Fibroblast of lung (primary cell): Measurements from ENCODE around the gene RBM39. TPM values are rescaled to one million over a fixed set of nuclear protein-coding genes. Genes with fewer than 3 reads are reported as not detected.

Experiments
- DNase-seq, 2 donors: peaks; one replicate each; pipeline versions ENCODE4 v3.0.0 to v3.0.0-alpha.2; 2010; ENCODE audit warnings: low read depth in 2 of 2
- H2AFZ ChIP-seq: 2 replicates; pipeline ENCODE4 v1.5.1; 2012; ENCODE audit warnings: low read length, control low read depth, inconsistent platforms
- H3K27ac ChIP-seq: 2 replicates; pipeline ENCODE4 v1.5.1; 2011; ENCODE audit warnings: low read length, control low read depth; ENCODE audit not compliant: insufficient read depth
- H3K27me3 ChIP-seq: 2 replicates; pipeline ENCODE4 v1.5.1; 2011; ENCODE audit warnings: mild to moderate bottlenecking, low read length; ENCODE audit not compliant: control insufficient read depth, insufficient read depth
- H3K36me3 ChIP-seq: 2 replicates; pipeline ENCODE4 v1.5.1; 2011; ENCODE audit warnings: low read length; ENCODE audit not compliant: control insufficient read depth, insufficient read depth
- H3K4me1 ChIP-seq: 2 replicates; pipeline ENCODE4 v1.5.1; 2011; ENCODE audit warnings: low read length; ENCODE audit not compliant: control insufficient read depth, insufficient read depth; ENCODE audit errors: extremely low read depth
- H3K4me2 ChIP-seq: 2 replicates; pipeline ENCODE4 v1.5.1; 2011; ENCODE audit warnings: low read length, control low read depth; ENCODE audit not compliant: insufficient read depth; ENCODE audit errors: extremely low read depth
- H3K4me3 ChIP-seq, 4 experiments: fragments of 200-600 bp in 1 of 4; sonication (generic) in 1 of 4; replicated peaks in 1 of 4; 2 replicates each; pipeline ENCODE4 v1.5.1; 2011 to 2016; ENCODE audit warnings: low read length in 4 of 4, low read depth in 3 of 4, mild to moderate bottlenecking in 3 of 4, control low read depth in 2 of 4, inconsistent platforms in 1 of 4, mixed read lengths in 1 of 4; ENCODE audit not compliant: insufficient read depth in 1 of 4; ENCODE audit errors: control extremely low read depth in 1 of 4
- H3K79me2 ChIP-seq: 2 replicates; pipeline ENCODE4 v1.5.1; 2012; ENCODE audit warnings: mild to moderate bottlenecking, low read length, inconsistent platforms; ENCODE audit not compliant: control insufficient read depth, insufficient read depth
- H3K9ac ChIP-seq: 2 replicates; pipeline ENCODE4 v1.5.1; 2011; ENCODE audit warnings: mild to moderate bottlenecking, low read length, control low read depth; ENCODE audit not compliant: insufficient read depth
- H3K9me3 ChIP-seq: 2 replicates; pipeline ENCODE4 v1.5.1; 2012; ENCODE audit warnings: low read depth, low read length; ENCODE audit not compliant: control insufficient read depth, insufficient read depth
- H4K20me1 ChIP-seq: 2 replicates; pipeline ENCODE4 v1.5.1; 2011; ENCODE audit warnings: low read length; ENCODE audit not compliant: control insufficient read depth, insufficient read depth; ENCODE audit errors: extremely low read depth
- CTCF ChIP-seq, 2 donors: IDR thresholded peaks in 1 of 2; conservative IDR thresholded peaks in 1 of 2; 1 replicate in 1 of 2; 2 replicates in 1 of 2; pipeline ENCODE4 v1.5.1; 2011 to 2012; ENCODE audit warnings: low read length in 2 of 2, control low read depth in 1 of 2, inconsistent platforms in 1 of 2, low read depth in 1 of 2, mild to moderate bottlenecking in 1 of 2
- EZH2 ChIP-seq: IDR thresholded peaks from 2 replicates; pipeline ENCODE4 v1.5.1; 2012; ENCODE audit warnings: low read length, control low read depth, mild to moderate bottlenecking; ENCODE audit errors: missing control alignments
- polyA plus RNA-seq, 2 donors: library from polyadenylated mRNA; depleted of rRNA in 1 of 2; stranded (reverse) in 1 of 2; unstranded in 1 of 2; fragments of >200 nt; gene quantifications; 2 replicates each; pipeline ENCODE4 v1.2.1, GENCODE V29; 2011 to 2012; ENCODE audit warnings: missing spikeins in 1 of 2
- total RNA-seq: library from RNA; depleted of rRNA; stranded (reverse); fragments of >200 nt; gene quantifications from 2 replicates; pipeline ENCODE4 v1.2.1, GENCODE V29; 2014

RBM39 gene
- total and polyA plus RNA-seq, 2 donors (not counting 1 experiment from before 2014, with no cell fraction given): 57.7 to 465 TPM

- TF ChIP-seq EZH2 (no peak), CTCF (conservative IDR thresholded peaks at IDR 0.05 in 1 of 2, IDR thresholded peaks at IDR 0.05 in 1 of 2; ENCODE audit: low read depth in 1 of 2, low read length in 2 of 2) (no peak)
- Histone ChIP-seq H3K9me3 (no peaks in the 10 kb centered on the region), H3K79me2 (peaks cover 71% of the 10 kb centered on the region), H4K20me1 (peaks cover 26% of the 10 kb centered on the region), H3K36me3 (no peaks in the 10 kb centered on the region), H3K4me3 (peak overlapping the region; percentile 65 to 93 (median 86)), H3K27me3 (no peaks in the 10 kb centered on the region), H3K4me1 (peaks cover 9% of the 10 kb centered on the region), H2AFZ (no peak overlapping the region), H3K27ac (no peak overlapping the region), H3K9ac (no peak overlapping the region), H3K4me2 (peak overlapping the region; percentile 93)
- no peak for DNase-seq
These were observed 79.5 kb downstream of the RBM39 start for GRCh38 chr20:35662551-35662950.

- no peak for TF ChIP-seq EZH2
- no peak for TF ChIP-seq CTCF (conservative IDR thresholded peaks at IDR 0.05 in 1 of 2, IDR thresholded peaks at IDR 0.05 in 1 of 2; ENCODE audit: low read depth in 1 of 2, low read length in 2 of 2)
- Histone ChIP-seq H2AFZ (no peak overlapping the region), H3K4me3 (peak overlapping the region; percentile 65 to 93 (median 86)), H3K4me1 (peaks cover 9% of the 10 kb centered on the region), H4K20me1 (peaks cover 31% of the 10 kb centered on the region), H3K79me2 (peaks cover 77% of the 10 kb centered on the region), H3K27me3 (no peaks in the 10 kb centered on the region), H3K9ac (no peak overlapping the region), H3K9me3 (no peaks in the 10 kb centered on the region), H3K36me3 (no peaks in the 10 kb centered on the region), H3K4me2 (peak overlapping the region; percentile 93), H3K27ac (no peak overlapping the region)
- DNase-seq: no peak
These were observed 80.2 kb downstream of the RBM39 start for GRCh38 chr20:35661908-35662307.

GRCh38 chr20:35661053-35661452, 81.0 kb downstream of the RBM39 start:
- H3K4me2 ChIP-seq: peak overlapping the region; percentile 93
- TF ChIP-seq CTCF (conservative IDR thresholded peaks at IDR 0.05 in 1 of 2, IDR thresholded peaks at IDR 0.05 in 1 of 2; ENCODE audit: low read depth in 1 of 2, low read length in 2 of 2) (no peak), EZH2 (no peak)
- peaks cover 86% of the 10 kb centered on the region for H3K79me2 ChIP-seq
- no peak overlapping the region for H3K27ac ChIP-seq
- H2AFZ ChIP-seq: no peak overlapping the region
- no peaks in the 10 kb centered on the region for H3K27me3 ChIP-seq
- no peak overlapping the region for H3K9ac ChIP-seq
- H4K20me1 ChIP-seq: peaks cover 31% of the 10 kb centered on the region
- peaks cover 9% of the 10 kb centered on the region for H3K4me1 ChIP-seq
- H3K9me3 ChIP-seq: no peaks in the 10 kb centered on the region
- H3K4me3 ChIP-seq: peak overlapping the region in 3 of 4 experiments; percentile 65 to 93 (median 87)
- peak in 1 of 2 donors; percentile 59 for DNase-seq
- no peaks in the 10 kb centered on the region for H3K36me3 ChIP-seq
